Measurements from ENCODE around the gene NOL9.
A peak's percentile ranks its signal among the peaks of the same experiment; 100 is the strongest.

NOL9 gene

DNA sequence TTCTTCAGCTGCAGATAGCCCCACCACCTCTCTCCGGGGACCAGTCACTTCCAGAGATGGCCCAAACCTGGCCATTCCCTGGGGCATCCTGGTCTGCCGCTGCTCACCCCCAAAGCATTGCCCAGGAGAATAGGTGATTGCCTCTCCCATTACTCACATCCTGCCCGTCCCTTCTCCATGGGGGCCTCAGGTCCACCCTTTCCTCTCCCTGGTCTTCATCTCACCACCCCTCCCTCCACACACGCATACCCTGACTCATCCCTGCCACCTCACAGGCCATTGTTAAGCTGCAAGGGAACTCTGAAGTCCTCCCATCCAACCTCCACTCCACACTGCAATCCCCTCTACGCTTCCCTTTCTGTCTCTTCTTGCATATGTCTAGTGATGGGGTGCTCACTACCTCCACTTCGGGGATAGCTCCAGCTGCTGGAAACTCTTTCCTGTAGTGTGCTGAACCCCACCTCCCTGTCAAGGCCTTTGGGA is 62.8 kb downstream of the NOL9 start, which contains the start of gene PLEKHG5:
TSS of gene PLEKHG5 (minus strand) at position 188 of the 483 bp plus-strand sequence. CDS start 14,096 bp downstream, outside the sequence.
- H3K27ac ChIP-seq (replicated peaks), result no peak within 1 kb of the TSS
- H3K4me3 ChIP-seq (replicated peaks; ENCODE audit: insufficient read depth, low read length), result peak within 1 kb of the TSS; percentile 28; the same call in 1 of the 2 replicates
- DNase-seq (ENCODE audit: low read depth in 1 of 2, low spot score in 1 of 2), result no peak
- H3K27me3 ChIP-seq (ENCODE audit: insufficient read depth, poor library complexity, severe bottlenecking), result peaks cover 53% of the 10 kb centered on the region
- TF ChIP-seq, protein P1, sequence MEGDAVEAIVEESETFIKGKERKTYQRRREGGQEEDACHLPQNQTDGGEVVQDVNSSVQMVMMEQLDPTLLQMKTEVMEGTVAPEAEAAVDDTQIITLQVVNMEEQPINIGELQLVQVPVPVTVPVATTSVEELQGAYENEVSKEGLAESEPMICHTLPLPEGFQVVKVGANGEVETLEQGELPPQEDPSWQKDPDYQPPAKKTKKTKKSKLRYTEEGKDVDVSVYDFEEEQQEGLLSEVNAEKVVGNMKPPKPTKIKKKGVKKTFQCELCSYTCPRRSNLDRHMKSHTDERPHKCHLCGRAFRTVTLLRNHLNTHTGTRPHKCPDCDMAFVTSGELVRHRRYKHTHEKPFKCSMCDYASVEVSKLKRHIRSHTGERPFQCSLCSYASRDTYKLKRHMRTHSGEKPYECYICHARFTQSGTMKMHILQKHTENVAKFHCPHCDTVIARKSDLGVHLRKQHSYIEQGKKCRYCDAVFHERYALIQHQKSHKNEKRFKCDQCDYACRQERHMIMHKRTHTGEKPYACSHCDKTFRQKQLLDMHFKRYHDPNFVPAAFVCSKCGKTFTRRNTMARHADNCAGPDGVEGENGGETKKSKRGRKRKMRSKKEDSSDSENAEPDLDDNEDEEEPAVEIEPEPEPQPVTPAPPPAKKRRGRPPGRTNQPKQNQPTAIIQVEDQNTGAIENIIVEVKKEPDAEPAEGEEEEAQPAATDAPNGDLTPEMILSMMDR (IDR thresholded peaks at IDR 0.05; ENCODE audit: insufficient read depth, low read length), result no peak
- no peak for TF ChIP-seq SPI1 (IDR thresholded peaks at IDR 0.05; ENCODE audit: borderline replicate concordance, low read depth)

DNA sequence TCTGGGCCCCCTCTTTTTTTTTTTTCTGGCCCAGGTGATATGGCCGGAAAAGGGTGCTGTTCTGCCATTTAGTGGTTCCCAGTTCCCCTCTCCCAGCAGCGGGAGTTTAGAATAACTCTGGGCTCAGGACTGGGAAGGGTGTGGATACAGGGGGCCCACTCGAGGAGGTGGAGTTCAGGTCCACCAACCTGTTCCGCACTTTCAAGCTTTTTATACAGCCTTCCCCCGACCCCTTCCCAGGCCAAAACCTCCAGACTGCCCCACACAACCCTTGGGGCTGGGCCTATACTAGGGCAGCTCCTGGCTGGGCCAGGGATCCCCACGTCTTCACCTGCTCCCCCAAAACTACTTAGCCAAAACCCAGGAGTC is 63.2 kb downstream of the NOL9 start:
- peaks cover 52% of the 10 kb centered on the region for H3K27me3 ChIP-seq (ENCODE audit: insufficient read depth, poor library complexity, severe bottlenecking)
- H3K27ac ChIP-seq (replicated peaks), result no peak overlapping the region
- H3K4me3 ChIP-seq (replicated peaks; ENCODE audit: insufficient read depth, low read length), result no peak overlapping the region
- no peak for TF ChIP-seq SPI1 (IDR thresholded peaks at IDR 0.05; ENCODE audit: borderline replicate concordance, low read depth)
- no peak for TF ChIP-seq POLR2AphosphoS5 (IDR thresholded peaks at IDR 0.05; ENCODE audit: low read depth)
- TF ChIP-seq, protein P1 (IDR thresholded peaks at IDR 0.05; ENCODE audit: insufficient read depth, low read length), result no peak
- TF ChIP-seq GABPA (IDR thresholded peaks at IDR 0.05; ENCODE audit: low read depth), result no peak
- TF ChIP-seq, protein P2, sequence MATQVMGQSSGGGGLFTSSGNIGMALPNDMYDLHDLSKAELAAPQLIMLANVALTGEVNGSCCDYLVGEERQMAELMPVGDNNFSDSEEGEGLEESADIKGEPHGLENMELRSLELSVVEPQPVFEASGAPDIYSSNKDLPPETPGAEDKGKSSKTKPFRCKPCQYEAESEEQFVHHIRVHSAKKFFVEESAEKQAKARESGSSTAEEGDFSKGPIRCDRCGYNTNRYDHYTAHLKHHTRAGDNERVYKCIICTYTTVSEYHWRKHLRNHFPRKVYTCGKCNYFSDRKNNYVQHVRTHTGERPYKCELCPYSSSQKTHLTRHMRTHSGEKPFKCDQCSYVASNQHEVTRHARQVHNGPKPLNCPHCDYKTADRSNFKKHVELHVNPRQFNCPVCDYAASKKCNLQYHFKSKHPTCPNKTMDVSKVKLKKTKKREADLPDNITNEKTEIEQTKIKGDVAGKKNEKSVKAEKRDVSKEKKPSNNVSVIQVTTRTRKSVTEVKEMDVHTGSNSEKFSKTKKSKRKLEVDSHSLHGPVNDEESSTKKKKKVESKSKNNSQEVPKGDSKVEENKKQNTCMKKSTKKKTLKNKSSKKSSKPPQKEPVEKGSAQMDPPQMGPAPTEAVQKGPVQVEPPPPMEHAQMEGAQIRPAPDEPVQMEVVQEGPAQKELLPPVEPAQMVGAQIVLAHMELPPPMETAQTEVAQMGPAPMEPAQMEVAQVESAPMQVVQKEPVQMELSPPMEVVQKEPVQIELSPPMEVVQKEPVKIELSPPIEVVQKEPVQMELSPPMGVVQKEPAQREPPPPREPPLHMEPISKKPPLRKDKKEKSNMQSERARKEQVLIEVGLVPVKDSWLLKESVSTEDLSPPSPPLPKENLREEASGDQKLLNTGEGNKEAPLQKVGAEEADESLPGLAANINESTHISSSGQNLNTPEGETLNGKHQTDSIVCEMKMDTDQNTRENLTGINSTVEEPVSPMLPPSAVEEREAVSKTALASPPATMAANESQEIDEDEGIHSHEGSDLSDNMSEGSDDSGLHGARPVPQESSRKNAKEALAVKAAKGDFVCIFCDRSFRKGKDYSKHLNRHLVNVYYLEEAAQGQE (IDR thresholded peaks at IDR 0.05; ENCODE audit: insufficient replicate concordance, low read depth), result no peak
- DNase-seq (ENCODE audit: low read depth in 1 of 2, low spot score in 1 of 2), result no peak

DNA sequence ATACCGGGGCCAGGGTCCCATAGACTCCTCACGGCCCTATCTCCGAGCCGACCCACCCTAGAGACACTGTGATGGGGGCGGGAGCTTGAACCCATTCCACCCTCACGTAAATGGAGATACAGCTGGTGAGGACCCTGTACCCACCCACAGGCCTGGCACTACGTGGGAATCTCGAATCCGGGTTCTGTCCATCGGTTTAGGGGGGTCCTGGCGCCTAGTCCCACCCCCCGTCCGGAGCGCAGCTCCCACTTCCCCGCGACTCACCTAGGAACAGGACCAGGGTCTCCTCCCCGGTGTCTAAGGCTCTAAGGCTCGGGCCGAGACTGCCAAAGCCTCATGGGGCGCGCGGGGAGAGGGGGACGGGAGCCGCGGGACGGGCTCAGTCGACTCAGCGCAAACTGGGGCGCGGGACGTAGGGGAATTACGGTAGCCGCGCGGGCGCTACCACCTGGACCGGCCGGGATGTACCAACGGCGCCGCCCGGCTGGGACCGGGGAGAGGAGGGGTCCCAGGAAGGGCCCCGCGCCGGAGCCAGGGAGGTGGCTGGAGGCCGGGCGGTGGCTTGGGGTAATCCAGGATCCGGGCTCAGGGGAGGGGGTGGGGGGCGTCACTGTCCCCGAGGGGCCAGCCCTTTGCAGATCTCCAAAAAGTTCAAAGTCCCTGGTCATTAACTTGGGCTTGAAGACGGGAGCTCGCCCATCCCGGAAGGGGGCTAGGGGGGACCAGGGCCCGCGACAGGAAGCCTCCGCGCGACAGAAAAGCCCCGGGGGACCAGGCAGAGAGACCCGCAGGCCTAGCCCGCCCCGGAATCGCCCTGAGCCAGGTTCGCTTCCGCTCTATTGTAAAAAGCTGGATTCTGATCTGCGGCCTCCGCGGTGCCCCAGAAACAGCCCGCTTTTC is 63.9 kb downstream of the NOL9 start:
- peak in 1 of 2 experiments; percentile 30 for DNase-seq (ENCODE audit: low read depth in 1 of 2, low spot score in 1 of 2)
- peak overlapping the region; percentile 28 for H3K4me3 ChIP-seq (replicated peaks; ENCODE audit: insufficient read depth, low read length)
- no peak for TF ChIP-seq POLR2AphosphoS5 (IDR thresholded peaks at IDR 0.05; ENCODE audit: low read depth)
- TF ChIP-seq, protein P1 (IDR thresholded peaks at IDR 0.05; ENCODE audit: insufficient read depth, low read length), result no peak
- TF ChIP-seq GABPA (IDR thresholded peaks at IDR 0.05; ENCODE audit: low read depth), result no peak
- no peak for TF ChIP-seq SPI1 (IDR thresholded peaks at IDR 0.05; ENCODE audit: borderline replicate concordance, low read depth)
- TF ChIP-seq, protein P2 (IDR thresholded peaks at IDR 0.05; ENCODE audit: insufficient replicate concordance, low read depth), result no peak
- H3K27ac ChIP-seq (replicated peaks), result no peak overlapping the region
- peaks cover 51% of the 10 kb centered on the region for H3K27me3 ChIP-seq (ENCODE audit: insufficient read depth, poor library complexity, severe bottlenecking)
